ENCODE data around the gene GPBP1L1. TPM values are rescaled to one million over a fixed set of nuclear protein-coding genes. Genes with fewer than 3 reads are reported as not detected.
A peak's percentile ranks its signal among the peaks of the same experiment; 100 is the strongest.

Gene GPBP1L1
- total and polyA plus RNA-seq, 2 of the 13 experiments (the other 11 are each of a cell fraction or from before 2014, with no cell fraction given) = 45.9 to 86.1 TPM

DNA sequence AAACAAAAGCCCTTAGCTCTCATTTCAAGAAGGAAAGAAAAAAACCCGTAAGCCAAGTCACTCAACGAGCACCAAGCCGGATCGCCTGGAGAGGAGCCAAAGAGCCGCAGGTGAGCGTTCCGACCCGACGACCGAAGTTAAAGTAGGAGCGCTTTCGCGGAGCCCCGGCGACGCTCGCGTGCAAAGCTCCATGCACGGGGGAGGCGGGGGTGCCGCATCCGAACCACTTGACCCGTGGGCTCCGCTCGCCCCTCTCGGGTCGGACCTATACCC is 382 bp downstream of the GPBP1L1 start (continued):
- TF ChIP-seq BCLAF1 (IDR thresholded peaks at IDR 0.05) (no peak), NFYB (CRISPR knock-in tag; IDR thresholded peaks at IDR 0.05) (no peak), ZFP41 (CRISPR knock-in tag; IDR thresholded peaks at IDR 0.05; ENCODE audit: borderline replicate concordance) (no peak), MYC (CRISPR knock-in tag; IDR thresholded peaks at IDR 0.05; ENCODE audit: borderline replicate concordance) (no peak), ZNF180 (CRISPR knock-in tag; IDR thresholded peaks at IDR 0.05; ENCODE audit: borderline replicate concordance, low read depth) (no peak), ATF4 (CRISPR knock-in tag; IDR thresholded peaks at IDR 0.05) (no peak), SRF (IDR thresholded peaks at IDR 0.05; ENCODE audit: low read depth, low read length) (no peak), YY1 (IDR thresholded peaks at IDR 0.05; ENCODE audit: insufficient read depth, insufficient replicate concordance, low read depth, low read length) (no peak), E2F5 (CRISPR knock-in tag; conservative IDR thresholded peaks at IDR 0.05) (no peak), MED8 (CRISPR knock-in tag; IDR thresholded peaks at IDR 0.05; ENCODE audit: insufficient replicate concordance) (no peak), AHR (CRISPR knock-in tag; IDR thresholded peaks at IDR 0.05) (peak; percentile 69; the same call in 1 of the 2 replicates), DPF2 (CRISPR knock-in tag; IDR thresholded peaks at IDR 0.05; ENCODE audit: borderline replicate concordance, low read depth) (no peak), FOSL1 (CRISPR knock-in tag; IDR thresholded peaks at IDR 0.05; ENCODE audit: borderline replicate concordance) (no peak), ATF7-NPFF (CRISPR knock-in tag; IDR thresholded peaks at IDR 0.05; ENCODE audit: low read depth) (no peak), ZNF569 (CRISPR knock-in tag; IDR thresholded peaks at IDR 0.05; ENCODE audit: borderline replicate concordance) (no peak), SNAPC5 (CRISPR knock-in tag; IDR thresholded peaks at IDR 0.05; ENCODE audit: borderline replicate concordance) (no peak), HOXA7 (CRISPR knock-in tag; IDR thresholded peaks at IDR 0.05) (no peak), RFXAP (CRISPR knock-in tag; IDR thresholded peaks at IDR 0.05; ENCODE audit: borderline replicate concordance) (peak; percentile 30; the same call in 1 of the 2 replicates), MED1 (CRISPR knock-in tag; IDR thresholded peaks at IDR 0.05) (no peak), MLLT10 (CRISPR knock-in tag; IDR thresholded peaks at IDR 0.05) (no peak), PRDM4 (CRISPR knock-in tag; IDR thresholded peaks at IDR 0.05; ENCODE audit: borderline replicate concordance) (no peak), ZNF44 (CRISPR knock-in tag; IDR thresholded peaks at IDR 0.05) (peak; percentile 21; the same call in 1 of the 2 replicates)
- TF ChIP-seq, protein P1, sequence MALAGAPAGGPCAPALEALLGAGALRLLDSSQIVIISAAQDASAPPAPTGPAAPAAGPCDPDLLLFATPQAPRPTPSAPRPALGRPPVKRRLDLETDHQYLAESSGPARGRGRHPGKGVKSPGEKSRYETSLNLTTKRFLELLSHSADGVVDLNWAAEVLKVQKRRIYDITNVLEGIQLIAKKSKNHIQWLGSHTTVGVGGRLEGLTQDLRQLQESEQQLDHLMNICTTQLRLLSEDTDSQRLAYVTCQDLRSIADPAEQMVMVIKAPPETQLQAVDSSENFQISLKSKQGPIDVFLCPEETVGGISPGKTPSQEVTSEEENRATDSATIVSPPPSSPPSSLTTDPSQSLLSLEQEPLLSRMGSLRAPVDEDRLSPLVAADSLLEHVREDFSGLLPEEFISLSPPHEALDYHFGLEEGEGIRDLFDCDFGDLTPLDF (CRISPR knock-in tag; IDR thresholded peaks at IDR 0.05) = no peak
